Measurements from ENCODE around the gene RBMS1.

GRCh38 chr2:160363055-160363454 is 130.6 kb downstream of the RBMS1 start:
- TF ChIP-seq, protein P1, sequence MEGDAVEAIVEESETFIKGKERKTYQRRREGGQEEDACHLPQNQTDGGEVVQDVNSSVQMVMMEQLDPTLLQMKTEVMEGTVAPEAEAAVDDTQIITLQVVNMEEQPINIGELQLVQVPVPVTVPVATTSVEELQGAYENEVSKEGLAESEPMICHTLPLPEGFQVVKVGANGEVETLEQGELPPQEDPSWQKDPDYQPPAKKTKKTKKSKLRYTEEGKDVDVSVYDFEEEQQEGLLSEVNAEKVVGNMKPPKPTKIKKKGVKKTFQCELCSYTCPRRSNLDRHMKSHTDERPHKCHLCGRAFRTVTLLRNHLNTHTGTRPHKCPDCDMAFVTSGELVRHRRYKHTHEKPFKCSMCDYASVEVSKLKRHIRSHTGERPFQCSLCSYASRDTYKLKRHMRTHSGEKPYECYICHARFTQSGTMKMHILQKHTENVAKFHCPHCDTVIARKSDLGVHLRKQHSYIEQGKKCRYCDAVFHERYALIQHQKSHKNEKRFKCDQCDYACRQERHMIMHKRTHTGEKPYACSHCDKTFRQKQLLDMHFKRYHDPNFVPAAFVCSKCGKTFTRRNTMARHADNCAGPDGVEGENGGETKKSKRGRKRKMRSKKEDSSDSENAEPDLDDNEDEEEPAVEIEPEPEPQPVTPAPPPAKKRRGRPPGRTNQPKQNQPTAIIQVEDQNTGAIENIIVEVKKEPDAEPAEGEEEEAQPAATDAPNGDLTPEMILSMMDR (conservative IDR thresholded peaks at IDR 0.05; ENCODE audit: low read depth in 2 of 2) = no peak
- no peak for TF ChIP-seq ZNF114 (CRISPR knock-in tag; IDR thresholded peaks at IDR 0.05)
- TF ChIP-seq CREB1 (CRISPR knock-in tag; IDR thresholded peaks at IDR 0.05; ENCODE audit: low read depth) = no peak
- TF ChIP-seq POLR2AphosphoS5 (IDR thresholded peaks at IDR 0.05; ENCODE audit: low read depth) = no peak
- no peak for TF ChIP-seq EZH2 (IDR thresholded peaks at IDR 0.05; ENCODE audit: low read depth, unreplicated experiment)
- TF ChIP-seq, protein P2, sequence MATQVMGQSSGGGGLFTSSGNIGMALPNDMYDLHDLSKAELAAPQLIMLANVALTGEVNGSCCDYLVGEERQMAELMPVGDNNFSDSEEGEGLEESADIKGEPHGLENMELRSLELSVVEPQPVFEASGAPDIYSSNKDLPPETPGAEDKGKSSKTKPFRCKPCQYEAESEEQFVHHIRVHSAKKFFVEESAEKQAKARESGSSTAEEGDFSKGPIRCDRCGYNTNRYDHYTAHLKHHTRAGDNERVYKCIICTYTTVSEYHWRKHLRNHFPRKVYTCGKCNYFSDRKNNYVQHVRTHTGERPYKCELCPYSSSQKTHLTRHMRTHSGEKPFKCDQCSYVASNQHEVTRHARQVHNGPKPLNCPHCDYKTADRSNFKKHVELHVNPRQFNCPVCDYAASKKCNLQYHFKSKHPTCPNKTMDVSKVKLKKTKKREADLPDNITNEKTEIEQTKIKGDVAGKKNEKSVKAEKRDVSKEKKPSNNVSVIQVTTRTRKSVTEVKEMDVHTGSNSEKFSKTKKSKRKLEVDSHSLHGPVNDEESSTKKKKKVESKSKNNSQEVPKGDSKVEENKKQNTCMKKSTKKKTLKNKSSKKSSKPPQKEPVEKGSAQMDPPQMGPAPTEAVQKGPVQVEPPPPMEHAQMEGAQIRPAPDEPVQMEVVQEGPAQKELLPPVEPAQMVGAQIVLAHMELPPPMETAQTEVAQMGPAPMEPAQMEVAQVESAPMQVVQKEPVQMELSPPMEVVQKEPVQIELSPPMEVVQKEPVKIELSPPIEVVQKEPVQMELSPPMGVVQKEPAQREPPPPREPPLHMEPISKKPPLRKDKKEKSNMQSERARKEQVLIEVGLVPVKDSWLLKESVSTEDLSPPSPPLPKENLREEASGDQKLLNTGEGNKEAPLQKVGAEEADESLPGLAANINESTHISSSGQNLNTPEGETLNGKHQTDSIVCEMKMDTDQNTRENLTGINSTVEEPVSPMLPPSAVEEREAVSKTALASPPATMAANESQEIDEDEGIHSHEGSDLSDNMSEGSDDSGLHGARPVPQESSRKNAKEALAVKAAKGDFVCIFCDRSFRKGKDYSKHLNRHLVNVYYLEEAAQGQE (IDR thresholded peaks at IDR 0.05; ENCODE audit: unreplicated experiment) = no peak
- TF ChIP-seq EZH2phosphoT487 (IDR thresholded peaks at IDR 0.05; ENCODE audit: unreplicated experiment) = no peak
- TF ChIP-seq ETS1 (IDR thresholded peaks at IDR 0.05) = no peak

All from GM23338 (cell line).